IMR-90 (cell line): ENCODE data around the gene EVA1A. TPM values are rescaled to one million over a fixed set of nuclear protein-coding genes. Genes with fewer than 3 reads are reported as not detected.

Experiments used
- ATAC-seq: fragments of 200-7000 bp; cut with Tn5 transposase; 2 replicates; pipeline ENCODE4 v1.9.1; 2020; ENCODE audit warnings: low read depth, mild to moderate bottlenecking, moderate library complexity
- BruUV-seq: library from RNA; stranded (reverse); fragments of 400-500 nt; replicated peaks from 2 replicates; lab custom pipeline; 2021; lab: Mats Ljungman, UMichigan
- CTCF ChIA-PET: fragments of 300-600 bp; formaldehyde crosslinking; extraction: SDS; loops from one replicate; lab custom pipeline; 2021; ENCODE audit warnings: antibody characterized with exemption; lab: Yijun Ruan, JAX
- POLR2A ChIA-PET: fragments of 300-600 bp; sonication (Branson Sonifier 250); formaldehyde crosslinking; loops from one replicate; lab custom pipeline; 2022; ENCODE audit warnings: antibody characterized with exemption; ENCODE audit not compliant: unreplicated experiment; lab: Charles Lee
- DNase-seq: peaks from one replicate; pipeline ENCODE4 v3.0.0; 2013
- H2AFZ ChIP-seq: replicated peaks from 2 replicates; pipeline ENCODE3; 2013; ENCODE audit warnings: low read length, mild to moderate bottlenecking; ENCODE audit not compliant: poor library complexity
- H2AK5ac ChIP-seq: 2 replicates; pipeline ENCODE4 v1.6.1; 2013; ENCODE audit warnings: low read depth, low read length, inconsistent platforms
- H2AK9ac ChIP-seq: replicated peaks from 2 replicates; pipeline ENCODE3; 2013; ENCODE audit warnings: mild to moderate bottlenecking, low read depth, low read length, moderate library complexity; ENCODE audit not compliant: poor library complexity
- H2BK120ac ChIP-seq: 2 replicates; pipeline ENCODE4 v1.6.1; 2013; ENCODE audit warnings: low read depth, low read length, inconsistent platforms
- H2BK15ac ChIP-seq: 3 replicates; pipeline ENCODE4 v1.6.1; 2013; ENCODE audit warnings: low read depth, low read length, inconsistent platforms
- H2BK20ac ChIP-seq: 2 replicates; pipeline ENCODE4 v1.6.1; 2013; ENCODE audit warnings: low read depth, mild to moderate bottlenecking, inconsistent platforms, low read length, moderate library complexity
- H2BK5ac ChIP-seq: 2 replicates; pipeline ENCODE4 v1.6.1; 2013; ENCODE audit warnings: mild to moderate bottlenecking, low read depth, low read length, inconsistent platforms; ENCODE audit not compliant: poor library complexity, severe bottlenecking
- H3K14ac ChIP-seq: replicated peaks from 2 replicates; pipeline ENCODE4 v1.6.1; 2013; ENCODE audit warnings: low read depth, low read length, inconsistent platforms
- H3K18ac ChIP-seq: 2 replicates; pipeline ENCODE4 v1.6.1; 2013; ENCODE audit warnings: low read depth, low read length, control low read depth
- H3K23ac ChIP-seq: 2 replicates; pipeline ENCODE4 v1.6.1; 2013; ENCODE audit warnings: low read depth, low read length, inconsistent platforms
- H3K27ac ChIP-seq: 2 replicates; pipeline ENCODE4 v1.5.1; 2013; ENCODE audit warnings: mild to moderate bottlenecking, control low read depth, low read length; ENCODE audit not compliant: insufficient read depth
- H3K27me3 ChIP-seq: 2 replicates; pipeline ENCODE4 v1.6.1; 2013; ENCODE audit warnings: low read length; ENCODE audit not compliant: control insufficient read depth, insufficient read depth
- H3K36me3 ChIP-seq: 2 replicates; pipeline ENCODE4 v1.6.1; 2013; ENCODE audit warnings: low read length, mixed read lengths; ENCODE audit not compliant: control insufficient read depth, insufficient read depth
- H3K4ac ChIP-seq: 2 replicates; pipeline ENCODE4 v1.6.1; 2013; ENCODE audit warnings: low read depth, low read length, inconsistent platforms
- H3K4me1 ChIP-seq: 2 replicates; pipeline ENCODE4 v1.6.1; 2013; ENCODE audit warnings: low read length, mixed read lengths; ENCODE audit not compliant: control insufficient read depth, insufficient read depth
- H3K4me2 ChIP-seq: 2 replicates; pipeline ENCODE4 v1.6.1; 2013; ENCODE audit warnings: low read depth, mild to moderate bottlenecking, control low read depth, low read length, moderate library complexity
- H3K4me3 ChIP-seq: 2 replicates; pipeline ENCODE4 v1.5.1; 2013; ENCODE audit warnings: low read depth, mild to moderate bottlenecking, control low read depth, low read length, moderate library complexity; ENCODE audit not compliant: insufficient read depth
- H3K56ac ChIP-seq: 2 replicates; pipeline ENCODE4 v1.6.1; 2013; ENCODE audit warnings: low read length, inconsistent platforms; ENCODE audit not compliant: insufficient read depth; ENCODE audit errors: extremely low read depth
- H3K79me1 ChIP-seq, 2 experiments: 2 replicates each; pipeline ENCODE4 v1.6.1; 2013; ENCODE audit warnings: low read length in 2 of 2, inconsistent platforms in 1 of 2, low read depth in 1 of 2
- H3K9ac ChIP-seq: 2 replicates; pipeline ENCODE4 v1.6.1; 2013; ENCODE audit warnings: low read depth, low read length, control low read depth
- H3K9me1 ChIP-seq: 2 replicates; pipeline ENCODE4 v1.6.1; 2013; ENCODE audit warnings: low read length, inconsistent platforms; ENCODE audit not compliant: insufficient read depth
- H3K9me3 ChIP-seq: 2 replicates; pipeline ENCODE4 v1.6.1; 2013; ENCODE audit warnings: low read length; ENCODE audit not compliant: control insufficient read depth, insufficient read depth
- H4K20me1 ChIP-seq: 2 replicates; pipeline ENCODE4 v1.6.1; 2013; ENCODE audit warnings: low read length, inconsistent platforms; ENCODE audit not compliant: insufficient read depth
- H4K5ac ChIP-seq: 2 replicates; pipeline ENCODE4 v1.6.1; 2013; ENCODE audit warnings: mild to moderate bottlenecking, low read depth, low read length, control low read depth
- H4K8ac ChIP-seq, 2 experiments: 2 replicates each; pipeline ENCODE4 v1.6.1; 2013; ENCODE audit warnings: low read depth in 2 of 2, low read length in 2 of 2, control low read depth in 1 of 2, inconsistent platforms in 1 of 2
- H4K91ac ChIP-seq: 2 replicates; pipeline ENCODE4 v1.6.1; 2013; ENCODE audit warnings: low read depth, low read length, inconsistent platforms; ENCODE audit not compliant: insufficient read depth
- FOS ChIP-seq: fragments of 150-350 bp; IDR thresholded peaks from 2 replicates; pipeline ENCODE4 v1.6.1; 2016; ENCODE audit warnings: low read depth, low read length
- RAD21 ChIP-seq: IDR thresholded peaks from 2 replicates; pipeline ENCODE4 v1.6.1; 2012; ENCODE audit warnings: low read length, improper control_type of control experiment
- SMC3 ChIP-seq: fragments of 150-350 bp; IDR thresholded peaks from 2 replicates; pipeline ENCODE4 v1.6.1; 2016; ENCODE audit warnings: low read depth, mild to moderate bottlenecking, antibody characterized with exemption, low read length, moderate library complexity
- WGBS, 2 experiments: methylation state at CpG; one replicate each; pipeline versions ENCODE4 v1.1.5 to v1.1.7; 2013; ENCODE audit warnings: missing lambda C conversion rate in 2 of 2; ENCODE audit not compliant: insufficient read length in 1 of 2; ENCODE audit errors: extremely low coverage in 2 of 2; 5-methylcytosine and 5-hydroxymethylcytosine counted together
- dilution Hi-C: fragments of 300-500 bp; cut with HindIII; formaldehyde crosslinking; loops from one replicate; pipeline ENCODE4 v1.14.3; 2018; ENCODE audit warnings: low sequenced_read_pairs; ENCODE audit not compliant: unreplicated experiment
- in situ Hi-C: fragments of 300-500 bp; cut with MboI; formaldehyde crosslinking; loops from 3 replicates; pipeline ENCODE4 v1.14.3; 2019; ENCODE audit warnings: low sequenced_read_pairs, inconsistent platforms, mixed read lengths
- intact Hi-C: fragments of 100-400 bp; cut with micrococcal nuclease; formaldehyde crosslinking; loops from 2 replicates; pipeline ENCODE4 v1.10.0; 2022
- polyA plus RNA-seq, 3 experiments: library from polyadenylated mRNA; depleted of rRNA; stranded (reverse); fragments of >200 nt; gene quantifications; 2 replicates each; pipeline ENCODE4 v1.2.3, GENCODE V29; 2012; ENCODE audit warnings: low replicate concordance in 1 of 3
- total RNA-seq: library from RNA; depleted of rRNA; stranded (reverse); fragments of >200 nt; gene quantifications from 2 replicates; pipeline ENCODE4 v1.2.3, GENCODE V29; 2012
- TF ChIP-seq, protein P1 (sequence below): conservative IDR thresholded peaks from 2 replicates; pipeline ENCODE4 v1.5.1; 2012; ENCODE audit warnings: mild to moderate bottlenecking, low read depth, low read length, improper control_type of control experiment

Gene EVA1A
- total and polyA plus RNA-seq, 2 of the 4 experiments (the other 2 are of a cell fraction) = 54.5 to 93.7 TPM

DNA sequence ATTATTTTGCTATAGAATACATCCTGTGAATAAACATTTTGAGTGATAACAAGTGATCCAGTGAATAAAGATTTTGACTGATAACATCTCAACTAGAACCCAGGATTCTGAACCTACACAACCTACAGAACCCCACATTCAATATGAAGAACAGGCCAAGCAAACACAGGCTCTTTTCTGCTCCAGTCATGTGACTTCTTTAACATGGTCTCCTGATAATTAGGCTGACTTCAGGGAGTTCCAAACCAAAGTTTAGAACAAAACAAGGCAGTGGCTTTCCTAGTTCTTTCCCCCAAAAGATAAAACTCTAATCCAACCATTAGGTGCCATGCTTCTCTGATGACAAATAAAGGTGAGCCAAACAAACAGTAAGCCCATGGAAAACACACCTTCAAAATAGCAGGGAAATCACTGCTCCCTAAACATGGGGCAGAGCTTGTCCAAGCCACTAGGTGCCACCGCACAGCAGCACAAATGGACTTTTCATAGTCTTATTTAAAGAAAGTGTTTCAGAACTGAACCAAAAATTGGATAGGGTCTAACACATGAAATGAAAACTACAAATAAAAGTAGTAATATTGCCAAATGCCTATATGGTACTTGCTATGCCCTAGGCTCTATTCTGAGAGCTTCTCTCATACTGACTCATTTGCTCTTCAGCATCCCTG, 95.3 kb downstream of the EVA1A start:
- H3K9me1 ChIP-seq = no peaks in the 10 kb centered on the region
- H2BK20ac ChIP-seq = no peak overlapping the region
- H3K27ac ChIP-seq = no peak overlapping the region
- POLR2A ChIA-PET = no interaction called here
- intact Hi-C loops (loop anchor here (1.0 to 5.0 kb wide), 4 partner anchors 48 to 163 kb away; partner anchors contain the start of gene EVA1A), in situ Hi-C loops (loop anchor here (5.0 kb wide), 1 partner anchor 142 kb away; no protein-coding TSS in a partner anchor), dilution Hi-C loops (loop anchor here (25.0 kb wide), 1 partner anchor 172 kb away; the partner anchor contains the start of gene MRPL19)
- H4K8ac ChIP-seq = no peak overlapping the region
- no peak overlapping the region for H3K56ac ChIP-seq
- no peak overlapping the region for H4K91ac ChIP-seq
- TF ChIP-seq, protein P1, sequence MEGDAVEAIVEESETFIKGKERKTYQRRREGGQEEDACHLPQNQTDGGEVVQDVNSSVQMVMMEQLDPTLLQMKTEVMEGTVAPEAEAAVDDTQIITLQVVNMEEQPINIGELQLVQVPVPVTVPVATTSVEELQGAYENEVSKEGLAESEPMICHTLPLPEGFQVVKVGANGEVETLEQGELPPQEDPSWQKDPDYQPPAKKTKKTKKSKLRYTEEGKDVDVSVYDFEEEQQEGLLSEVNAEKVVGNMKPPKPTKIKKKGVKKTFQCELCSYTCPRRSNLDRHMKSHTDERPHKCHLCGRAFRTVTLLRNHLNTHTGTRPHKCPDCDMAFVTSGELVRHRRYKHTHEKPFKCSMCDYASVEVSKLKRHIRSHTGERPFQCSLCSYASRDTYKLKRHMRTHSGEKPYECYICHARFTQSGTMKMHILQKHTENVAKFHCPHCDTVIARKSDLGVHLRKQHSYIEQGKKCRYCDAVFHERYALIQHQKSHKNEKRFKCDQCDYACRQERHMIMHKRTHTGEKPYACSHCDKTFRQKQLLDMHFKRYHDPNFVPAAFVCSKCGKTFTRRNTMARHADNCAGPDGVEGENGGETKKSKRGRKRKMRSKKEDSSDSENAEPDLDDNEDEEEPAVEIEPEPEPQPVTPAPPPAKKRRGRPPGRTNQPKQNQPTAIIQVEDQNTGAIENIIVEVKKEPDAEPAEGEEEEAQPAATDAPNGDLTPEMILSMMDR = peak; percentile 71
- TF ChIP-seq FOS (no peak), SMC3 (peak; percentile 66), RAD21 (peak; percentile 79)
- no peak overlapping the region for H2AFZ ChIP-seq
- H3K79me1 ChIP-seq = no peaks in the 10 kb centered on the region
- no peak overlapping the region for H2BK15ac ChIP-seq
- CTCF ChIA-PET = interaction anchor here (0.6 to 5.5 kb wide), 20 partner anchors 12 to 170 kb away, joined by 3 to 36 read pairs (median 4); no protein-coding TSS in a partner anchor
- H2AK9ac ChIP-seq = no peak overlapping the region
- ATAC-seq (peak; percentile 63), DNase-seq (peak; percentile 55)
- H3K4me1 ChIP-seq = no peaks in the 10 kb centered on the region
- H3K23ac ChIP-seq = no peak overlapping the region
- H3K36me3 ChIP-seq = no peaks in the 10 kb centered on the region
- H3K9ac ChIP-seq = no peak overlapping the region
- no peaks in the 10 kb centered on the region for H4K20me1 ChIP-seq
- H3K4me3 ChIP-seq = no peak overlapping the region
- no peaks in the 10 kb centered on the region for H3K9me3 ChIP-seq
- no peak overlapping the region for H3K18ac ChIP-seq
- no peak overlapping the region for H3K4ac ChIP-seq
- H4K5ac ChIP-seq = no peak overlapping the region
- WGBS, 2 experiments = no CpG with 5 or more reads among the region's 1 CpG
- H3K4me2 ChIP-seq = no peak overlapping the region
- BruUV-seq = no TSS peak
- H2BK120ac ChIP-seq = no peak overlapping the region
- H3K14ac ChIP-seq = no peak overlapping the region
- no peak overlapping the region for H2BK5ac ChIP-seq
- no peak overlapping the region for H2AK5ac ChIP-seq
- peaks cover 23% of the 10 kb centered on the region for H3K27me3 ChIP-seq
